Fibroblast of skin of abdomen (primary cell): ENCODE data around the gene APOBEC3A.
A peak's percentile ranks its signal among the peaks of the same experiment; 100 is the strongest.
"Not testable (repeated sequence)": the region's sequence is repeated elsewhere in the genome, so short reads cannot be mapped to it uniquely, and the experiment has no call there.

Source experiments
- DNase-seq: peaks from one replicate; pipeline ENCODE4 v3.0.0-alpha.2; 2013

APOBEC3A gene

DNA sequence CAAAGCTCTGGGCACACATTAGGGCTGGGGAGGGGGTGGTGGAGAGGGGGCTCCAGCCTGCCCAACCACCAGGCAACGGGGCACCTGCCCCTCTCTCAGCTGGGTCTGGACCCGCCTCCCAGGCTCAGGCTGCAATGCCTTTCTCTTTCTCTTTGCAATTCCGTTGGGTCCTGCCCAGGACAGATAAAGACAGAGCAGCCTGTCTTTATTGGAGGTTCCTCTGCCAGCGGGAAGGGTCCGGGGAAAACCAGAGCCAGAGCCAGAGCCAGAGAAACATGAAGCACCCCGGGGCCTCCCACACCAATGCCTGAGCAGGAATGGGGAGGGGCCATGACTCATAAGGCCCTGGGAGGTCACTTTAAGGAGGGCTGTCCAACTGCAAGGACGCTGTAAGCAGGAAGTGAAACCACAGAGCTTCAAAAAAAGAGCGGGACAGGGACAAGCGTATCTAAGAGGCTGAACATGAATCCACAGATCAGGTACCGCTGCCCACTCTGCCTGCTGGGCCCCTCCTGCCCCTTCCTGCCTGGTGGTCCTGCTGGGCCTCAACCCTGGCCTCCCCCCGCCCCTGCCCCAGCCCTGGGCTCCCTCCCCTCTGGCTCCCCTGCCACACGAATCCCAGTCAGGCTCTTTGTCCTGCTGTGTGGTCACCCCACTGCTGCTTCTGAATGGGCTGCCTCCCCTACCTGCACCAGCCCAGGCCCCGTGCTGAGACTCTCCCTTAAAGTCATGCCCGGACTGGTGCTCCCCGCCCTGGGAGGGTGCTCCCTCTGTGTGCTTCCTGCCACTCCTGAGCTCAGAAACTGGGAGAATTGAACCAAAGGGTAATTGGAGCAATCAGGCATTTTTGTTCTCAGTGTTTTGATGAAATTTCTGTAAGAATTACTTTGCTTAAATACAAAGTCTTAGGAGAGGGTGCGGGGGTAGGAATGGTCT, 24.9 kb downstream of the APOBEC3A start, which contains the start of gene APOBEC3B:
Gene APOBEC3B, plus strand, starts transcription at position 356 of the 936 bp plus-strand sequence. Its CDS starts 107 bp downstream, at position 463.
- DNase-seq = peak; percentile 95

DNA sequence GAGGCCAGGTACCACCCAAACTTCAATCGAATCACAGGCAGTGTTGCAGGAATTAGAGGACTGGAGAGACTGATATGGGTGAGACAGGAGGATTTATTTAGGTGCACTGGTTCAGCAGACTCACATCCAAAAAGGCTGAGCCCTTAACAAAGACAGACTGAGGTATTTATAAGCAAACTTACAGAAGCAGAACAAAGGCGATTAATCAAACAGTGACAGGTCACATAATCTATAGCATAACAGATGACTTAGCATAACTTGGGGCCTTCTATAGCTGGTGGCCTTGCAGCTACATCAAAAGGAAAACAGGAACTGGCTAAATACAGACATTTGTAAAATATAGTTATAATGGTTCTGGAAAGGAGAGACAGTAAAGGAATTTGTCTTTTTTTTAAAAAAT, 26.8 kb downstream of the APOBEC3A start:
- DNase-seq = no peak

DNA sequence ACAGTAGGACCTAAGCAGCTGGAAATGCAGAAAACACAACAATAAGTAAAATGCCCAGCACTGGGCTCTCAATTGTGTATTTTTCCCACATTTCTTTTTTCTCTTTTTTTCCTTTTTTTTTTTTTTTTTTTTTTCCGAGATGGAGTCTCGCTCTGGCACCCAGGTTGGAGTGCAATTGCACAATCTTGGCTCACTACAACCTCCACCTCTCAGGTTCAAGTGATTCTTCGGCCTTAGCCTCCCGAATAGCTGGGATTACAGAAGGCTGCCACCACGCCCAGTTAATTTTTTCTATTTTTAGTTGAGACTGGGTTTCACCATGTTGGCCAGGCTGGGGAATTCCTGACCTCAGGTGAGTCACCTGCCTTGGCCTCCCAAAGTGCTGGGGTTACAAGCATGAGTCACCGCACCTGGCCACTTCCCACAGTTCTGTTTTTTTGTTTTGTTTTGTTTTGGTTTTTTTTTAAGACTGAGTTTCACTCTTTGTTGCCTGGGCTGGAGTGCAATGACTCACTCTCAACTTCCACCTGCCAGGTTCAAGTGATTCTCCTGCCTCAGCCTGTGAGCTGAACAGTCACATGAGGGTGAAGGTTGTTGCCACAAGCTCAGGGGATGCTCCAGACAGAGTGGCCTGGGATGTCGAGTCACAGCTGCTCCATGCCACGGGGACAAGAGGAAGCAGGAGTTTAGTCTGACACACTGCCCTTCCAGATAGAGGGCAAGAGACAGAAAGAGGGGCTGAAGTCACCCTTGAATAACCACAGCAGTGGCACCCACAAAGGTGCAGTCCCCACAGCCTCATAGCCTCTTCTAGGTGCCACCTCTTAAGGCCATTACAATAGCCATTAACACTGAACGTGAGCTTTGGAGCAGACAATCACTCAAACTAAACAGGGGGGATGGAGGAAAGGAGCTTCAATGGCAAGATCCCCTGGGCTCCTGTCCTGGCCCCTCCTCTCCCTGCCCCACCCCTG, 27.7 kb downstream of the APOBEC3A start:
- DNase-seq = peak; percentile 8

DNA sequence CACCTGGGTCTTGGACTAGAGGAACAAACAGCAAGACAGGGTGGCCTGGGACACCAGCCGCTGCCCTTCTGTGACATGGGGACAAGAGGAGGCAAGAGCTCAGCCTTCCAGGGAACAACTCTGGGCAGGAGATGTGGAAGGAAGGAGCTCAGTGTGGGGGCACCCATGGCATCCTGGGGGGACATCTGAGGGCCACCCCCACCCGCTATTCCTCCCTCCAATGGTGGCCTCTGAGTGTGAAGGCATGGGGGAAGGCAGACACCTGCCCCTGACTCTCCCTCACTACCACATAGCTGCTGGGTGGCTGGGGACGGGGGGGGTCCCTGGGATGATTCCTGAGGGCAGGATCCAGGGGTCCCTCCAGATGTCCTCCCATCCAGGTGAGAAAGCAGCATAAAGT, 29.2 kb downstream of the APOBEC3A start:
- DNase-seq = no peak

DNA sequence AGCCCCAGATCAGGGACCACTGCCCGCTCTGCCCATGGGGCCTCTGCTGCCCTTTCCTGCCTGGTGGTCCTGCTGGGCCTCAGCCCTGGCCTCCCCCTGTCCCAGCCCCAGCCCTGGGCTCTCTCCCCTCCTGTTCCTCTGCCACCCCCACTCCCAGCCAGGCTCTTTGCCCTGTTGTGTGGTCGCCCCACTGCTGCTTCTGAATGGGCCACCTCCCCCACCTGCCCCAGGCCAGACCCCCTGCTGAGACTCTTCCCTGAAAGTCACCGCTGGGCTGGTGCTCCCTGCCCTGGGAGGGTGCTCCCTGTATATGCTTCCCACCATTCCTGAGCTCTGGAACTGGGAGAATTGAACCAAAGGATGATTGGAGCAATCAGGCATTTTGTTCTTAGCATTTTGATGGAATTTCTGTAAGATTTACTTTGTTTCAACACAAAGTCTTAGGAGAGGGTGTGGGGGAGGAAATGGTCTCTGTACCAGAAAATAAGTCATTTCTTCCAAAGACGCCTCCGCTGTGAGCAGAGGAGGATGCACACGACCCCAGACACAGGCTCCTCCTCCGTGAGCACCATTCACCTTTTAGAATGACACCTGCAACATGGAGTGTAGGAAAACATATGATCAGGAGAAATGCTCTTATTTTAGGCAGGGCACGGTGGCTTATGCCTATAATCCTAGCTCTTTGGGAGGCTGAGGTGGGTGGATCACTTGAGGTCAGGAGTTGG, 29.9 kb downstream of the APOBEC3A start:
- no peak for DNase-seq

DNA sequence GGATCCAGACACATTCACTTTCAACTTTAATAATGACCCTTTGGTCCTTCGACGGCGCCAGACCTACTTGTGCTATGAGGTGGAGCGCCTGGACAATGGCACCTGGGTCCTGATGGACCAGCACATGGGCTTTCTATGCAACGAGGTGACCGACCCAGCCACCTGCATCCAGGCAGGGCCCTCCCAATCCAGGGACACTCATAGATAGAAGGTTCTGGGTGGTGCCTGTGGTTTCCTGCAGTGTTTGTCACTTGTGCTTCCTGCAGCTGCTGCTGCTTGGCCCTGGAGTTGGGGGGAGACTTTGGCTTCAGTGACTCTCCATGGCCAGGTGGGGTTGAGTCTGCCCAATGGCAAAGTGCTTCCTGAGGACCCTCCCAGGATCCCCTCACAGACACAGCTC, 32.1 kb downstream of the APOBEC3A start:
- no peak for DNase-seq

DNA sequence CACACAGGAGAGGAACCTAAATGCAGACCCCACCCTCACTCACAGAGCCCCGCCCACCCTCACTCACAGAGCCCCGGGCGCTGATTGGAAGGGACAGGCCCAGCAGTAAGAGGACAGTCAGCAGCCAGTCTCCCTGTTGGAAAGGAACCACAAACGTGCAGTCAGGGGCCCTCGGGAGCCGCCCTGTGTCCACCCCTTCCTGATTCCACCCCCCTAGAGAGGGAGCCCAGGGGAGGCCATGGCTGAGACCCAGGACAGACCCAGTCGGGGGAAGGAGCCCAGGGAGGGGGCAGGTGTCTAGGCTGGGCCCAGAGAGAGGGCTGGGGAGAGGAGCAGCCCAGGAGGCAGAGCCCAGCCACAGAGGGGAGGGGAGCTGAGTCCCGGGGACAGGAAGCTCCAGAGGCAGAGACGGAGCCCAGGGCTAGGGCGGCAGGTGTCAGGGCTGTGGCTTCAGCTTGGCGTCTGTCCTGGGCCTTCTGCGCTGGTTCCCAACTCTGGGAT, 35.5 kb downstream of the APOBEC3A start:
- DNase-seq = not testable (repeated sequence)

DNA sequence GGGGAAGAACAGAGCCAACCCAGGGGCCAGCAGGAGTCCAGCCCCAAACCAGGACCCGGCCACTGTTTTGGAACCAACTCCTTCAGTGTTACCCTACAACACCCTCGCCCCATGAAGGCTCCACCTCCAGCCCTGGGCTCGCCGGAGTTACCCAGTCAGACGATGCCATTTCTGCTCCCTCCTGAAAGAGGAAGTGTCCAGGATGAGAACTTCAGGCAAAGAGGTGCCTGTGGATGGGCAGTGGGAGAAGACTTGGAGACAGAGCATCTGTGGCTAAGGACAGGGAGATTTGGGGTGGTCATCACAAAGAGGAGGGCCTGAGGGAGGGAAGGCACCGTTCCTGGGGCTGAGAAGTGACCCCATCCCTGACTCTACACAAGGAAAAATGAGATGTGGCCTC, 38.7 kb downstream of the APOBEC3A start:
- DNase-seq = no peak

DNA sequence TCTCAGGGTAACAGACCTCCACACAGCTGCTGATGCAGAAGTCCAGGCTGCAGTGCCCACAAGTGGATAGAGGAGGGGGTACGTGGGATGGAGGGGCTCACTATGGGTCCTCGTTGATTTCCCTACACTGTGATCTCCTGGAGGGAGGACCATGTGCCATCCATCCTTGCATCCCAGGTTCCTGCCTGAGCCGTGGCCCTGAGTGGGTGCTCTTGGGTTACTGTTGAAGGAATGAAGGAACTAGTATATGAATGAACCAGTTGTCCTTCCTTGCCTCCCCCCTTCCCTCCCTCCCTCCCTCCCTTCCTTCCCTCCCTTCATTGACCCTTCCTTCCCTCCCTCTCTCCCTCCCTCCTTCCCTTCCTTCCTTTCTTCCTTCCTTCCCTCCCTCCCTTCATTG, 40.1 kb downstream of the APOBEC3A start:
- DNase-seq = no peak

DNA sequence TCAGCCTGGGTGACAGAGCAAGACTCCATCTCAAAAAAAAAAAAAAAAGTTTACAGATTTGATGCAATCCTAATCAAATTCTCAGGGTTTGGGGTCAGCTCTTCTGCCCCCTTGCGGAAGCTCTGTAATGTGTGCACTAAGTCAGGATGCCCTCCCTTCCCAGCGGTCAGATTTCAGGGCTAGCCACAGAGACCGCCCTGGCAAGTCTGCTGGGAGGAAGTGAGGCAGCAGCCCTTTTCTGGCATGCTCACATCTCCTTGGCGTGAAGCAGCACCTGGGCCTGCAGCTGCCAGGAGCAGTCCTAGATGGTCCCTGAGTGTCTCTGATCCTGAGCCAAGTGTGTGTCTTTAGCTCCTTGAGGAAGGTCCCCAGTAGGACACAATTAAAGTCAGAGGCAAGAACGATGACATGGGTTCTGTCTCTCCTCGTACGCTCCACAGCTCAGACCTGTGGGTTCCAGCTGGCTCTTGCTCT, 45.8 kb downstream of the APOBEC3A start:
- DNase-seq = peak; percentile 83

DNA sequence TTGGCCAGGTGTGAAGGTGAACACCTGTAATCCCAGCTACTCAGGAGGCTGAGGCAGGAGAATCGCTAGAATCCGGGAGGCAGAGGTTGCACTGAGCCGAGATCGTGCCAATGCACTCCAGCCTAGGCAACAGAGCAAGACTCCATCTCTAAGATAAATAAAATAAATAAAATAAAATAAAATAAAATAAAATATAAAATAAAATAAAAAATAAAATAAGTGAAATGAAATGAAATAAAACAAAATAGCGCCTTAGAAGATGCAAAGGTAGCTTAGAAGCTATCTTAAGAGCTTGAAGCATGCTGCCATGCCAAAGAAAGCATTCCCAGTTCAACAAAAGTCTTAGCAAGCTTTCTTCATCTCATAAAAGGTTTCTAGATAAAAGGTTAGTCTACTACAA, 49.8 kb downstream of the APOBEC3A start:
- no peak for DNase-seq

DNA sequence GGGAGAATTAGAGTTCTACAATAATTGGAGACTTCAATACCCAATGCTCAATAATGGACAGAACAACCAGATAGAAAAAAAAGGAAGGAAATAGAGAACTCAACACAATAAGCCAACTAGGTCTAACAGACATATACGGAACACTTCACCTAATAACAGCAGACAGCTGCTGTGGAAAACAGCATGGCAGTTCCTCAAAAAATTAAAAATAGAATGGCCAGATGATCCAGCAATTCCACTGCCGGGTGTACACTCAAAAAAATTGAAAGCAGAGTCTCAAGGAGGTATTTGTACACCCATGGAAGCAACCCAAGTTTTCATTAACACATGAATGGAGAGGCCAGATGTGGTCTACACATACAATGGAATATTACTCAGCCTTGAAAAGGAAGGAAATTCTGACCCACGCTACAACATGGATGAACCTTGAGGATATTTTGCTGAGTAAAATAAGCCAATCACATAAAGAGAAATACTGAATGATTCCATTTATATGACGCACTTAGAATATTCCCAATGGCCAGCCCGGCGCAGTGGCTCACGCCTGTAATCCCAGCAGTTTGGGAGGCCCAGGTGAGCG, 51.0 kb downstream of the APOBEC3A start:
- not testable (repeated sequence) for DNase-seq

DNA sequence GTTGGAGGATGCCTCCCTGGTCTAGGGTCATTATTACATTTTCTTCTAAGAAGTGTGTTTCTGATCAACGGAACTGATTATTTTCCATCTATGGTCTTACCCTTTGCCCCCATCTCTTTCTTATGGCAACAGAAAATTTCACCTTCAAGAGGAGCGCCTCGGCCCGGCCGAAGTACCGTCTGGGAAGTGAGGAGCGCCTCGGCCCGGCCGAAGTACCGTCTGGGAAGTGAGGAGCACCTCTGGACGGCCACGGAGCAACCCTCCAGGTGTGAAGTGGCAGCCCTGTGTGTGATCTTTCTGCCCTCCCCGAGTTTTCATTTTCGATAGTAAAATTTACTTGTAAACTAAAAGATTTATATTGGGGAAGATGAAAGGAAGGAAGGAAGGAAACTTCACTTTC, 53.5 kb downstream of the APOBEC3A start:
- no peak for DNase-seq
